ENCODE results near the gene PI16. TPM values are rescaled to one million over a fixed set of nuclear protein-coding genes. Genes with fewer than 3 reads are reported as not detected.
A peak's percentile ranks its signal among the peaks of the same experiment; 100 is the strongest.

Gene PI16
- total and polyA plus RNA-seq, 2 of the 13 experiments (the other 11 are each of a cell fraction or from before 2014, with no cell fraction given): not detected

GRCh38 chr6:36955671-36956445 is 1.3 kb downstream of the PI16 start:
- intact Hi-C loops (cut with micrococcal nuclease; ENCODE audit: unreplicated experiment): no loop called here
- Histone ChIP-seq H3K27ac (ENCODE audit: extremely low read length, insufficient read depth, low read length) (no peak overlapping the region), H3K27me3 (ENCODE audit: control insufficient read depth in 1 of 2, insufficient read depth in 2 of 2, low read length in 2 of 2) (peaks cover 12 to 50% of the 10 kb centered on the region in 2 experiments; a peak in 3 of 5 replicates), H3K36me3 (replicated peaks in 1 of 2; ENCODE audit: control insufficient read depth in 1 of 2, insufficient read depth in 2 of 2, low read length in 2 of 2) (no peaks in the 10 kb centered on the region), H3K4me2 (ENCODE audit: low read depth, low read length) (no peak overlapping the region), H3K4me1 (ENCODE audit: insufficient read depth, low read length) (peaks cover 4% of the 10 kb centered on the region; the same call in 1 of the 2 replicates), H3K9ac (ENCODE audit: insufficient read depth, low read depth, low read length) (no peak overlapping the region), H3K79me2 (ENCODE audit: insufficient read depth, low read length) (no peaks in the 10 kb centered on the region), H4K20me1 (ENCODE audit: insufficient read depth, low read length) (no peaks in the 10 kb centered on the region), H2AFZ (ENCODE audit: low read length) (no peak overlapping the region), H3K9me3 (ENCODE audit: low read length) (no peaks in the 10 kb centered on the region), H3K4me3 (replicated peaks in 1 of 3; ENCODE audit: insufficient read depth in 1 of 3, low read depth in 2 of 3, low read length in 3 of 3) (no peak overlapping the region)
- in situ Hi-C loops (cut with HindIII; ENCODE audit: extremely low pct_ligation_motif_present, low pct_unique_long_range_greater_than_20kb): no loop called here
- ATAC-seq: peak; percentile 12; the same call in 1 of the 3 replicates
- CTCF ChIA-PET (ENCODE audit: low intra/inter-chr PET ratio, low total read pairs): no interaction called here
- BruUV-seq (replicated peaks): no TSS peak
- no peak for FAIRE-seq
- no peak for DNase-seq (ENCODE audit: low spot score)
- no peak for TF ChIP-seq HNF1A (IDR thresholded peaks at IDR 0.05; ENCODE audit: low read depth)
- TF ChIP-seq HNF1A (CRISPR knock-in tag; IDR thresholded peaks at IDR 0.05; ENCODE audit: borderline replicate concordance): no peak
- TF ChIP-seq PHB2 (IDR thresholded peaks at IDR 0.05; ENCODE audit: partially characterized antibody): no peak
- POLR2A ChIA-PET: interaction anchor here (1.7 kb wide), 1 partner anchor 30 kb away, joined by 5 read pairs; the partner anchor contains the start of gene MTCH1
- WGBS (ENCODE audit: low lambda C conversion rate): 42% methylated on average over 6 of the region's 9 CpGs

All from HepG2 (cell line).